Skin epidermis (tissue), 12 donors: Measurements from ENCODE around the gene PDE12.
A peak's percentile ranks its signal among the peaks of the same experiment; 100 is the strongest.
"Not testable (repeated sequence)": the region's sequence is repeated elsewhere in the genome, so short reads cannot be mapped to it uniquely, and the experiment has no call there.

Experiments used
- H3K27ac ChIP-seq, 21 experiments: fragments of 200-600 bp; sonication (generic) in 11 of 21; one replicate each; pipeline ENCODE4 v1.5.0; 2020; ENCODE audit warnings: mild to moderate bottlenecking in 3 of 21, inconsistent platforms in 2 of 21, moderate library complexity in 2 of 21
- H3K4me3 ChIP-seq, 7 experiments: fragments of 200-600 bp; sonication (generic) in 2 of 7; one replicate each; pipeline ENCODE4 v1.5.0; 2020; ENCODE audit warnings: inconsistent platforms in 2 of 7, mild to moderate bottlenecking in 2 of 7, moderate library complexity in 1 of 7

PDE12 gene

GRCh38 chr3:57577801-57578200, 21.7 kb downstream of the PDE12 start:
- no peak overlapping the region for H3K27ac ChIP-seq
- H3K4me3 ChIP-seq, result no peak overlapping the region

DNA sequence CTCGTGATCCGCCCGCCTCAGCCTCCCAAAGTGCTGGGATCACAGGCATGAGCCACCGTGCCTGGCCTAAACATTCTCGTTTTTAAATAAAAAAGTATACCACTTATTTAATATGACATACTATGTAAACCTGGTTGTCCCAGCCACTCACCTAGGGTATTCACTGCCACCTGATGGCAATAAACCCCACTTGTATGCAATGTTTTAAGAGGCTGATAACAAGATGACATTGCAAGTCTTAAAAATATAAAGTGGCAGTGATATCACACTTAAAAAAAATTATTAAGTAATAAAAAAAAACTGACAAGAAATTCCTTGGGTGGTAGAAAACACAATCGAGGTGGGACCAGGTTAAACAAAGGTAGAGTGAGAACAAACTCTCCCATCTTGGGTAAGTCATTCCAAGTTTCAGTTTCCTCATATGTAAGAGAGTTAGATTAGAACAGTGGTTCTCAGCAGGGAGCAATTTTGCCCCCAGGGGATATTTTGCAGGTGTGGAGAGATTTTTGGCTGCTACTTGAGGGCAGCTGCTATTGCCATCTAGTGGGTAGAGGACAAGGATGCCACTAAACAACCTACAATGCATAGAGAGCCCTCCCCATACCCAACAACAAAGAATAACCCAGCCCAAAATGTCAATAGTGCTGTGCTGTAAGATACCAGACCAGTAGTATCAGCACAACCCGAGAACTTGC, 26.5 kb downstream of the PDE12 start:
- no peak overlapping the region for H3K27ac ChIP-seq
- no peak overlapping the region for H3K4me3 ChIP-seq

DNA sequence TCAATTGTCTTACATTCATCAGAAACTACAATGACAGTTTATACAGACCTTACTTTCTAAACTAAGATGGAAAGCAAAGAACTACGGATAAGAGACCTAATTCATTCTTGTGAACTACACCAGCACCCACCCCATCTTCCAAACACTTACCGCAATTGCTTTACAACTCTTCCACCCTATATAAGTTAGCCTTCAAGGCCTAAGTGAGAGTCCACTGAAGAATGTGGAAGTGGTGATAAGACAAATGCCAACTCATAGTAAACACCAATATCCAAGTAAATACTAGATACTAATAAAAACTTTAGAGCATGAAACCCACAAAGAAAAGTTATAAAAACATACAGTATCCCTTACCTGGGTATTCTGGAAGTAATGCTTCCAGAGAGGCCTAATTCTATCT, 27.5 kb downstream of the PDE12 start:
- no peak overlapping the region for H3K4me3 ChIP-seq
- no peak overlapping the region for H3K27ac ChIP-seq

DNA sequence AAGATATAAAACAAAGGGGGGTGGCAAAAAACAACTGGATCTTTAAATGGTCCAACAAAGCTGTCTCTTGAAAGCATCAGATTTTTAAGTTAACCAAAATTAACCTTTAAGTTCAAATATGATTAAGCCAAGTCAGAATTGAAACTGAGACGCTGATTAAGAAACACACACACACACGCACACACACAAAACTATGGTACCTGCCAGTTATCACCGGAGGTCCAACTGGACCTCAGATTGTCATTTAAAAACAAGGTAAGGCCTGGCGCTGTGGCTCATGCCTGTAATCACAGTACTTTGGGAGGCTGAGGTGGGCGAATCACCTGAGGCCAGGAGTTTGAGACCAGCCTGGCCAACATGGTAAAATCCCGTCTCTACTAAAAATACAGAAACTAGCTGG, 30.7 kb downstream of the PDE12 start:
- no peak overlapping the region for H3K27ac ChIP-seq
- H3K4me3 ChIP-seq, result no peak overlapping the region

DNA sequence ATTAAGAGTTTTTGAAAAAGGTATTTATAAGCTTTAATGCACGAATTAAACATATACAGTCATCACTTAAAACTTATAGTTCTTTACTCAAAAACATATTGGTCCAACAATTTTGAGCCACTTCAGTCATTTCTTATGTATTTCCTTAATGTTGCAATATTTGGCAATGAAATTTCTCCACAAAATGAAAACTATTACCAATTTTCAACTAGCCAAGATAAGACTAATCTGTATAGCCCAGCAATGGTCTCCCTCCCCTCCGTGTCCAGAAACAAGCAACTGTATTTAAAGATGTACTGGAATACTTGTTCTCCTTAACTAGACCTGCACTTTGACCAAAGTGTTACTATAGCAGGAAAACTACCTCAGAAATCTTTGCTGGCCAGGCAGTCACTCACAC, 31.8 kb downstream of the PDE12 start:
- H3K4me3 ChIP-seq, result no peak overlapping the region
- no peak overlapping the region for H3K27ac ChIP-seq

DNA sequence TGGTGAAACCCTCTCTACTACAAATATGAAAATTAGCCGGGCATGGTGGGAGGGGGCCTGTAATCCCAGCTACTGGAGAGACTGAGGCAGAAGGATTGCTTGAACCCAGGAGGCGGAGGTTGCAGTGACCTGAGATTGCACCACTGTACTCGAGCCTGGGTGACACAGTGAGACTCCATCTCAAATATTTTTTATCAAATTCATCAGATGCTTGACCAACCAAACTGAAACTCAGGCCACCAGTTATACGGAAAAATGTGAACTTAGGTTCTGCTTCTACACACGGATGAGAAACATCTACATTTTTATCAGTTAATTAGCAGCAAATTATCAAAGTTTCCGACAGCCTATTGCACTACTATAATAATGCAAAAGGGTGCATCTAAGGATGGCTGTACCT, 36.2 kb downstream of the PDE12 start:
- Histone ChIP-seq H3K4me3 (no peak overlapping the region), H3K27ac (no peak overlapping the region)

- H3K27ac ChIP-seq, result no peak overlapping the region
- H3K4me3 ChIP-seq, result peak overlapping the region in 2 of 7 experiments; percentile 7 to 59
These were observed 38.1 kb downstream of the PDE12 start for GRCh38 chr3:57594144-57594543.

GRCh38 chr3:57594576-57594975, 38.5 kb downstream of the PDE12 start:
- peak overlapping the region in 5 of 7 experiments; percentile 59 to 88 (median 83) for H3K4me3 ChIP-seq
- H3K27ac ChIP-seq, result peak overlapping the region in 1 of 21 experiments; percentile 99

- H3K4me3 ChIP-seq, result peak overlapping the region; percentile 59 to 88 (median 79)
- H3K27ac ChIP-seq, result peak overlapping the region; percentile 73 to 99 (median 96)
These were observed 40.5 kb downstream of the PDE12 start for GRCh38 chr3:57596495-57597126.

DNA sequence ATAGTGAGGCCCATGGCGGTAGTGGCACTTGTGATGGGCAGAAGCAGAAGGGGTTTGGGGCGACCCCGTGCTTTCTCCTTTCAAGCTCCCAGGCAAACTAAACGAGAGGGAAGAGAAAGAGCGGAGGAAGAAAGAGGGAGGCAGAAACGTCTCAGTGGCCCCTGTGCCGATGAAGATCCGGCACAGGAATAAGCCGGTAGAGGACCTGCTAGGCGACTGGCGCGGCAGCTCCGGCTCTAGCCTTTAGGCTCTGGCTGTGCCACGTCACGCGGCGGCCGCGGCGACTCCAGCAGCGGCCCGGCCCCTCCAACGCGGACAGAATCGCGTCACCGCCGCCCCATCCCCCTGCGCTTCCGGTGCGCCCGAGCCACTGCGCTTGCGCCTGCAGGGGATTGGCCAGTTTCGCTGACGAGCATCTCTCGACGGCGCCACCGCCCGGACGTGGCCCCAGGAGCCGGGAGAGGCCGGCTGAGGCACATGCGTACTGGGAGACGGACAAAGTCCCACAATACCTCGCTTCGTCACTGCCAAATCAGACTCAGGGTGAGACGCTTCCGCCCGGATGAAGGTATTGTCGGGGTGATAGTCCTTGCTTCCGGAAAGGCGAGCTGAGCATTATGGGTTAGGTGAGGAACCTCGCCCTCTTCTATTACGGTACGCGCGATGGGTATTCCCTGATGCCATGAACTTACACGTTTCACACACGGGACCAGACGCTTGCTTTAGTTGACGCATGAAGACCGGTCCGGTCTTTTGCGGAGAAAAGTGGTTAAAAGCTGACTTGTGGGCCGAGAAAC, 41.3 kb downstream of the PDE12 start, which contains the start of gene ARF4:
Gene ARF4, minus strand, starts transcription at position 218 of the 797 bp plus-strand sequence. Its CDS starts 204 bp downstream, at position 14.
- peak within 1 kb of the TSS; percentile 73 to 99 (median 96) for H3K27ac ChIP-seq
- peak within 1 kb of the TSS; percentile 59 to 88 (median 79) for H3K4me3 ChIP-seq

- Histone ChIP-seq H3K27ac (peak overlapping the region in 20 of 21 experiments; percentile 73 to 96 (median 94)), H3K4me3 (peak overlapping the region; percentile 37 to 83 (median 64))
These were observed 42.8 kb downstream of the PDE12 start for GRCh38 chr3:57598765-57599360.

- Histone ChIP-seq H3K27ac (no peak overlapping the region), H3K4me3 (no peak overlapping the region)
These were observed 44.1 kb downstream of the PDE12 start for GRCh38 chr3:57600195-57600594.

GRCh38 chr3:57604971-57605370, 48.9 kb downstream of the PDE12 start:
- Histone ChIP-seq H3K27ac (no peak overlapping the region), H3K4me3 (no peak overlapping the region)

- no peak overlapping the region for H3K27ac ChIP-seq
- no peak overlapping the region for H3K4me3 ChIP-seq
These were observed 49.6 kb downstream of the PDE12 start for GRCh38 chr3:57605683-57606082.

DNA sequence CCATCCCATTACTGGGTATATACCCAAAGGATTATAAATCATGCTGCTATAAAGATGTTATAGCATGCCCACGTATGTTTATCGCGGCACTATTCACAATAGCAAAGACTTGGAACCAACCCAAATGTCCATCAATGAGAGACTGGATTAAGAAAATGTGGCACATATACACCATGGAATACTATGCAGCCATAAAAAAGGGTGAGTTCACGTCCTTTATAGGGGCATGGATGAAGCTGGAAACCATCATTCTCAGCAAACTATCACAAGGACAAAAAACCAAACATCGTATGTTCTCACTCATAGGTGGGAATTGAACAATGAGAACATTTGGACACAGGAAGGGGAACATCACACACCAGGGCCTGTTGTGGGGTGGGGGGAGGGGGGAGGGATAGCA, 55.8 kb downstream of the PDE12 start:
- H3K4me3 ChIP-seq, H3K27ac ChIP-seq: not testable (repeated sequence)

- Histone ChIP-seq H3K4me3 (no peak overlapping the region), H3K27ac (no peak overlapping the region)
These were observed 60.2 kb downstream of the PDE12 start for GRCh38 chr3:57616233-57616632.
